ENCODE measurements around the gene ALG11.
"Not testable (repeated sequence)": the region's sequence is repeated elsewhere in the genome, so short reads cannot be mapped to it uniquely, and the experiment has no call there.

ALG11 gene

DNA sequence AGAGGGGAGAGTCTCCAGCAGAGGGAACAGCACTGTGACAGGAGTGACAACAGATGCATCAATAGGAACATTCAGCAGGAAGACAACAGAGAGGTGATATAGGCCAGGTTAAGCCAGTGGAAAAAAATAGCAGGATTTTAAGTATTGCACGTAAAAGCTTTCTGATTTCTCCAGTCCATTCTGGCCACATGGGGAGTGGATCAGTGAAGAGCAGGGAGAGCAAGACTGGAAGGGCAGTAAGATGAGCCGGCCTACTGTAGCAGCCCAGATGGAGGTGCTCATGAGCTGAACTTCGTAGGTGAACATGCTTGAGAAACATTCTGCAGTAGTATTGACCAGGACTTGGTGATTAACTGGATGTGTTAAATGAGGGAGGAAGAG, 14.0 kb downstream of the ALG11 start:
- ChIA-PET CTCF (no interaction called here), POLR2A (no interaction called here)
- TF ChIP-seq BHLHE40 (IDR thresholded peaks at IDR 0.05; ENCODE audit: borderline replicate concordance), result no peak
- no peak for TF ChIP-seq L3MBTL2 (conservative IDR thresholded peaks at IDR 0.05)
- no peak for TF ChIP-seq HDGF (IDR thresholded peaks at IDR 0.05; ENCODE audit: borderline replicate concordance)
- TF ChIP-seq SUZ12 (IDR thresholded peaks at IDR 0.05), result no peak
- TF ChIP-seq SP1 (IDR thresholded peaks at IDR 0.05), result no peak
- TF ChIP-seq ELF4 (IDR thresholded peaks at IDR 0.05), result no peak
- no peak for TF ChIP-seq FOXA1 (IDR thresholded peaks at IDR 0.05)
- no peak for DNase-seq (ENCODE audit: extremely low spot score)

DNA sequence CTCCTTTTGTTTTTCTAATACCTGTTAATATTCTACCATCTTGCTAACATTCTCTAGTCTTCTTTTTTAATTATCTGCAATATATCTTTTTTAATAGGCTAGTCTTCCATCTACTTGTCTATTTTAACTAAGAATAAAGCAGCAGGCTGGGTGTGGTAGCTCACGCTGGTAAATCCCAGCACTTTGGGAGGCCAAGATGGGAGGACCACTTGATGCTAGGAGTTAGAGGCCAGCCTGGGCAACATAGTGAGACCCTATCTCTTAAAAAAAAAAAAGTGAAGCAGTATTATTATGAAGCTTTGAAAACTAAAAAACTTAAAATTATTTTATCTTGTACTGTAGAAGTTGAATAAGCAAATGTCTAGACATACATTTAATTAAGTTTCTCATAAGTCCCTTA, 15.6 kb downstream of the ALG11 start:
- DNase-seq (ENCODE audit: extremely low spot score), result no peak
- ChIA-PET CTCF (interaction anchor here (0.6 kb wide), 1 partner anchor 313 kb away, joined by 3 read pairs; no protein-coding TSS in a partner anchor), POLR2A (no interaction called here)
- TF ChIP-seq FOXK2 (IDR thresholded peaks at IDR 0.05) (no peak), HDGF (IDR thresholded peaks at IDR 0.05; ENCODE audit: borderline replicate concordance) (no peak), L3MBTL2 (conservative IDR thresholded peaks at IDR 0.05) (no peak)
- TF ChIP-seq, protein P1, sequence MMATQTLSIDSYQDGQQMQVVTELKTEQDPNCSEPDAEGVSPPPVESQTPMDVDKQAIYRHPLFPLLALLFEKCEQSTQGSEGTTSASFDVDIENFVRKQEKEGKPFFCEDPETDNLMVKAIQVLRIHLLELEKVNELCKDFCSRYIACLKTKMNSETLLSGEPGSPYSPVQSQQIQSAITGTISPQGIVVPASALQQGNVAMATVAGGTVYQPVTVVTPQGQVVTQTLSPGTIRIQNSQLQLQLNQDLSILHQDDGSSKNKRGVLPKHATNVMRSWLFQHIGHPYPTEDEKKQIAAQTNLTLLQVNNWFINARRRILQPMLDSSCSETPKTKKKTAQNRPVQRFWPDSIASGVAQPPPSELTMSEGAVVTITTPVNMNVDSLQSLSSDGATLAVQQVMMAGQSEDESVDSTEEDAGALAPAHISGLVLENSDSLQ (IDR thresholded peaks at IDR 0.05), result no peak

DNA sequence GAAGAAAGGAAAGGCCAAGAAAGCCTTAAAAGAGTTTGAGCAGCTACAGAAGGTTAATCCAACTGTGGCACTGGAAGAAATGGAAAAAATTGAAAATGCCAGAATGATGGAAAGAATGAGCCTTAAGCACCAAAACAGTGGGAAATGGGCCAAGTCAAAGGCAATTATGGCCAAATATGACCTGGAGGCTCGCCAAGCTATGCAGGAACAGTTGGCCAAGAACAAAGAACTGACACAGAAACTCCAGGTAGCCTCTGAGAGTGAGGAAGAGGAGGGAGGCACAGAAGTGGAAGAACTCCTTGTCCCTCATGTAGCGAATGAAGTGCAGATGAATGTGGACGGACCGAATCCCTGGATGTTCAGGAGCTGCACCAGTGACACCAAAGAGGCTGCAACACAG, 17.4 kb downstream of the ALG11 start:
- TF ChIP-seq LEF1 (IDR thresholded peaks at IDR 0.05; ENCODE audit: borderline replicate concordance) (no peak), TARDBP (IDR thresholded peaks at IDR 0.05) (no peak), ZNF384 (IDR thresholded peaks at IDR 0.05) (no peak)
- ChIA-PET POLR2A (no interaction called here), CTCF (interaction anchor here (0.7 kb wide), 1 partner anchor 28 kb away, joined by 3 read pairs; no protein-coding TSS in a partner anchor)
- DNase-seq (ENCODE audit: extremely low spot score), result no peak

DNA sequence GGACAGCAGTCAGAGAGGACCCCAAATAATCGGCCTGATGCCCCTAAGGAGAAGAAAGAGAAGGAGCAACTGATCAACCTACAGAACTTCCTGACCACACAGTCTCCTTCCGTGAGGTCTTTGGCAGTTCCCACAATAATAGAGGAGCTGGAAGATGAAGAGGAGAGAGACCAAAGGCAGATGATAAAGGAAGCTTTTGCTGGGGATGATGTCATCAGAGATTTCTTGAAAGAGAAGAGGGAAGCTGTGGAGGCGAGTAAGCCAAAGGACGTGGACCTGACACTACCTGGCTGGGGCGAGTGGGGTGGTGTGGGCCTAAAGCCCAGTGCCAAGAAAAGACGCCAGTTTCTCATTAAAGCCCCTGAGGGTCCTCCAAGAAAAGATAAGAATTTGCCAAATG, 18.2 kb downstream of the ALG11 start:
- CTCF ChIA-PET; DNase-seq (ENCODE audit: extremely low spot score); POLR2A ChIA-PET: not testable (repeated sequence)

DNA sequence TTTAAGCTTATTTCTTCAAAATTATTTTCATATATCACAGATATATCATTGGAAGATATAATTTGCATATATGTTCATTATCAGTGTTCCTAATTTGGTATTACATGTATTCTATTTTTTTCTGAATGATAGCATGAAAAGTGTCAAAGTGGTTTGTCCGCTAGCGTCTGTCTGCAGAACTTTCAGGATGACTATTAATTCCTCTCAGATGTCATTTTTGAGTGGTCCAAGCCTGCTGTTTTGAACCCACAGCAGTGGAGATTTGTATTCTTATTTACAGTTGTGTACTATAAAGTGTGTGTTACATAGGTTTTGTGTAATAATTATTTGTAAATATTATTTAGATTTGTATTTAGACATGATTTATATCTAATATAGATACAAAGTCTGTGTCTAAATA, 20.8 kb downstream of the ALG11 start:
- CTCF ChIA-PET, result no interaction called here
- TF ChIP-seq HDGF (IDR thresholded peaks at IDR 0.05; ENCODE audit: borderline replicate concordance) (no peak), ZNF384 (IDR thresholded peaks at IDR 0.05) (no peak), ELF4 (IDR thresholded peaks at IDR 0.05) (no peak), BHLHE40 (IDR thresholded peaks at IDR 0.05; ENCODE audit: borderline replicate concordance) (no peak), FOXM1 (IDR thresholded peaks at IDR 0.05; ENCODE audit: borderline replicate concordance) (no peak), LEF1 (IDR thresholded peaks at IDR 0.05; ENCODE audit: borderline replicate concordance) (no peak), NFRKB (IDR thresholded peaks at IDR 0.05) (no peak), SP1 (IDR thresholded peaks at IDR 0.05) (no peak), ARNT (IDR thresholded peaks at IDR 0.05) (no peak), L3MBTL2 (conservative IDR thresholded peaks at IDR 0.05) (no peak)
- POLR2A ChIA-PET, result no interaction called here
- no peak for DNase-seq (ENCODE audit: extremely low spot score)

DNA sequence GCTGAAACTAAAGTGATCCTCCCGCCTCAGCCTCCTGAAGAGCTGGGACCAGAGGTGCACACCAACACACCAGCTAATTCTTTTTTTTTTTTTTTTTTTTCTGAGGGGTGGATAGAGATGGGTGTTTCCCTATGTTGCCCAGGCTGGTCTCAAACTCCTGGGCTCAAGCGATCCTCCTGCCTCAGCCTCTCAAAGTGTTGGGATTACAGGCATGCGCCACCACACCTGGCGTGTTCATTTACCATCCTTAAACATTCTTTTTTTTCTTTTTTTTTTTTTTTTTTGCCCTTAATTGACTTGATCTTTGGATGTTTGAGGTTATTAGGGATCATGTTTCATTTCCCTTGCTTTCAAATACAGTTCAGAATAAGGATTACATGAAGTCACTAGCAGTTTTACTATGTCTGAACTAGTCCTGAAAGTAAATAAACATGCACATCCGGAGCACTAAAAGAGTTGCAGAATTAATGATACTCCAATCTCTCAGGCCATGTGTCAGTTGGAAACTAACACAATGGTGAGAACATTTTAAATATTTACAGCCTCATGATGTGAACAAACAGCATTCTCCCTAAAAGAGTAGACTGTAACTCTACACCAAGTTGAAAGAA, 22.5 kb downstream of the ALG11 start:
- POLR2A ChIA-PET, result no interaction called here
- TF ChIP-seq FOXK2 (IDR thresholded peaks at IDR 0.05) (no peak), ZNF384 (IDR thresholded peaks at IDR 0.05) (peak; percentile 90)
- CTCF ChIA-PET, result no interaction called here
- DNase-seq (ENCODE audit: extremely low spot score), result no peak

DNA sequence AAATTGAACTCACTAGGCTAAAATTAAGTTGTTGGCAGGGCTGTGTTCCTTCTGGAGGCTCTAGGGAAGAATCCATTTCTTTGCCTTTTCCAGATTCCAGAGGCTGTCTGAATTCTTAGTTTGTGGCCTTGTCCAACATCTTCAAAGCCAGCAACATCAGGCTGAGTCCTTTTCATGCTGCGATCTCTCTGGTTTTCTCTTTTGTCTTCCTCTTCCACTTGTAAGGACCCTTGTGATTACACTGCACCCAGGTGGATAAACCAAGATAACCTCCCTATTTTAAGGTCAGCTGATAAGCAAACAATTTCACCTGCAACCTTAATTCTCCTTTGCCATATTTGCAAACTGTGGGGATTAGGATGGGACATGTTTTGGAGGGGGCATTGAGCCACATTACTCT, 23.8 kb downstream of the ALG11 start:
- POLR2A ChIA-PET, result no interaction called here
- TF ChIP-seq TARDBP (IDR thresholded peaks at IDR 0.05) (no peak), HDGF (IDR thresholded peaks at IDR 0.05; ENCODE audit: borderline replicate concordance) (no peak), FOXA1 (IDR thresholded peaks at IDR 0.05) (no peak), FOXK2 (IDR thresholded peaks at IDR 0.05) (no peak), SP1 (IDR thresholded peaks at IDR 0.05) (no peak), BHLHE40 (IDR thresholded peaks at IDR 0.05; ENCODE audit: borderline replicate concordance) (no peak), ZNF384 (IDR thresholded peaks at IDR 0.05) (no peak), SUZ12 (IDR thresholded peaks at IDR 0.05) (no peak), ARNT (IDR thresholded peaks at IDR 0.05) (no peak), NFRKB (IDR thresholded peaks at IDR 0.05) (no peak), FOXM1 (IDR thresholded peaks at IDR 0.05; ENCODE audit: borderline replicate concordance) (no peak), CTBP1 (IDR thresholded peaks at IDR 0.05; ENCODE audit: borderline replicate concordance) (no peak)
- TF ChIP-seq, protein P1 (IDR thresholded peaks at IDR 0.05), result no peak
- CTCF ChIA-PET, result no interaction called here

DNA sequence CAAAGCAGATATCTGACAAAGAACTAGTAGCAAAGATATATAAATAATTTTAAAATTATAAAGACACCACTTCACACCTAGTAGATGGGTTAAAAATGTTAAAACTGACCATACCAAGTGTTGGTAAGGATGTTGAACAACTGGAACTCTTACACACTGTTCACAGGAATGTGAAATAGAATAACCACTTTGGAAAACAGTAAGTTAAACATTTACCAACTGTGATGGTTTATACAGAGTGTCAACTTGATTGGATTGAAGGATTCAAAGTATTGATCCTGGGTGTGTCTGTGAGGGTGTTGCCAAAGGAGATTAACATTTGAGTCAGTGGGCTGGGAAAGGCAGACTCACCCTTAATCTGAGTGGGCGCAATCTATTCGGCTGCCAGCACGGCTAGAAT, 31.5 kb downstream of the ALG11 start:
- ChIA-PET POLR2A (no interaction called here), CTCF (no interaction called here)
- DNase-seq (ENCODE audit: extremely low spot score), result no peak
- TF ChIP-seq SP1 (IDR thresholded peaks at IDR 0.05), result no peak
- no peak for TF ChIP-seq L3MBTL2 (conservative IDR thresholded peaks at IDR 0.05)
- no peak for TF ChIP-seq FOXK2 (IDR thresholded peaks at IDR 0.05)
- no peak for TF ChIP-seq TARDBP (IDR thresholded peaks at IDR 0.05)
- no peak for TF ChIP-seq FOXA1 (IDR thresholded peaks at IDR 0.05)
- no peak for TF ChIP-seq CTBP1 (IDR thresholded peaks at IDR 0.05; ENCODE audit: borderline replicate concordance)
- TF ChIP-seq LEF1 (IDR thresholded peaks at IDR 0.05; ENCODE audit: borderline replicate concordance), result no peak
- TF ChIP-seq NFRKB (IDR thresholded peaks at IDR 0.05), result no peak
- no peak for TF ChIP-seq ELF4 (IDR thresholded peaks at IDR 0.05)
- TF ChIP-seq SUZ12 (IDR thresholded peaks at IDR 0.05), result no peak
- no peak for TF ChIP-seq FOXM1 (IDR thresholded peaks at IDR 0.05; ENCODE audit: borderline replicate concordance)
- no peak for TF ChIP-seq HDGF (IDR thresholded peaks at IDR 0.05; ENCODE audit: borderline replicate concordance)
- TF ChIP-seq, protein P1 (IDR thresholded peaks at IDR 0.05), result no peak
- no peak for TF ChIP-seq ARNT (IDR thresholded peaks at IDR 0.05)
- TF ChIP-seq ZNF384 (IDR thresholded peaks at IDR 0.05), result no peak
- TF ChIP-seq BHLHE40 (IDR thresholded peaks at IDR 0.05; ENCODE audit: borderline replicate concordance), result no peak

More for the DNA sequence above, 23.8 kb downstream of the ALG11 start:
- no peak for DNase-seq (ENCODE audit: extremely low spot score)

Data from HEK293T (cell line).